Esophagus muscularis mucosa (tissue), 4 donors: ENCODE results near the gene WDR44. TPM values are rescaled to one million over a fixed set of nuclear protein-coding genes. Genes with fewer than 3 reads are reported as not detected.
"Not testable (repeated sequence)": the region's sequence is repeated elsewhere in the genome, so short reads cannot be mapped to it uniquely, and the experiment has no call there.

Experiments
- DNase-seq: peaks from one replicate; pipeline ENCODE4 v3.0.0-alpha.2; 2017; ENCODE audit errors: extremely low spot score
- H3K27ac ChIP-seq, 4 donors: fragments of 200-600 bp; sonication (generic); replicated peaks in 1 of 4; 1 replicate in 3 of 4; 2 replicates in 1 of 4; pipeline ENCODE4 v1.5.1; 2016 to 2019; ENCODE audit warnings: mild to moderate bottlenecking in 1 of 4
- H3K27me3 ChIP-seq, 4 donors: fragments of 200-600 bp; sonication (generic); one replicate each; pipeline versions ENCODE4 v1.5.1 to v1.6.0; 2016 to 2019
- H3K36me3 ChIP-seq, 4 donors: fragments of 200-600 bp; sonication (generic); one replicate each; pipeline ENCODE4 v1.5.1; 2016 to 2019
- H3K4me1 ChIP-seq, 4 donors: fragments of 200-600 bp; sonication (generic); one replicate each; pipeline ENCODE4 v1.5.1; 2016 to 2019
- H3K4me3 ChIP-seq, 4 donors: fragments of 200-600 bp; sonication (generic); 1 replicate in 2 of 4; 2 replicates in 2 of 4; pipeline ENCODE4 v1.5.1; 2016 to 2019; ENCODE audit warnings: mild to moderate bottlenecking in 4 of 4, moderate library complexity in 1 of 4
- H3K9me3 ChIP-seq, 4 donors: fragments of 200-600 bp; sonication (generic); 1 replicate in 3 of 4; 2 replicates in 1 of 4; pipeline ENCODE4 v1.5.1; 2016 to 2019
- CTCF ChIP-seq, 3 experiments: fragments of 200-600 bp in 2 of 3; fragments of 450-650 bp in 1 of 3; sonication (generic) in 2 of 3; IDR thresholded peaks; one replicate each; pipeline ENCODE4 v1.5.1; 2017 to 2019; ENCODE audit warnings: antibody characterized with exemption in 3 of 3, mild to moderate bottlenecking in 2 of 3, moderate library complexity in 1 of 3
- EP300 ChIP-seq: sonication (generic); formaldehyde crosslinking; IDR thresholded peaks from one replicate; pipeline ENCODE4 v1.6.1; 2017; ENCODE audit warnings: antibody characterized with exemption
- POLR2A ChIP-seq: fragments of 450-650 bp; IDR thresholded peaks from one replicate; pipeline ENCODE4 v1.6.1; 2017; ENCODE audit warnings: antibody characterized with exemption, moderate library complexity, mild to moderate bottlenecking, low read depth
- POLR2AphosphoS5 ChIP-seq, 2 donors: sonication (generic); formaldehyde crosslinking; IDR thresholded peaks; one replicate each; pipeline ENCODE4 v1.6.1; 2017; ENCODE audit warnings: antibody characterized with exemption in 2 of 2
- WGBS: methylation state at CpG from one replicate; pipeline ENCODE4 v1.1.5; 2018; 5-methylcytosine and 5-hydroxymethylcytosine counted together
- intact Hi-C: fragments of 100-400 bp; cut with DNase I; formaldehyde crosslinking; loops from one replicate; pipeline ENCODE4 v1.15.1; 2023
- total RNA-seq, 4 donors: library from RNA; depleted of rRNA; stranded (reverse); fragments of >200 nt; gene quantifications; one replicate each; pipeline versions ENCODE4 v1.1.0 to v1.2.1, GENCODE V29; 2016

WDR44 gene
- 10 to 100 TPM; 24.4 to 31.9 (median 27.6) TPM for total RNA-seq

GRCh38 chrX:118345464-118346257 is at the start of gene WDR44:
Gene WDR44, plus strand, starts transcription at chrX:118346106. Its CDS starts 398 bp downstream, at chrX:118346504.
- peaks cover 0 to 4% (median 0%) of the 10 kb centered on the region in 4 donors for H3K9me3 ChIP-seq
- H3K4me1 ChIP-seq: peaks cover 6 to 39% (median 29%) of the 10 kb centered on the region in 4 donors
- intact Hi-C loops: no loop called here
- 49% methylated on average over 45 of the region's 60 CpGs for WGBS
- H3K27ac ChIP-seq: peak within 1 kb of the TSS; percentile 91 to 93 (median 92)
- H3K4me3 ChIP-seq: peak within 1 kb of the TSS; percentile 68 to 82 (median 72)
- DNase-seq: peak; percentile 95
- H3K27me3 ChIP-seq: peaks cover 0 to 4% (median 0%) of the 10 kb centered on the region in 4 donors
- H3K36me3 ChIP-seq: no peaks in the 10 kb centered on the region
- TF ChIP-seq POLR2A (peak; percentile 14), EP300 (no peak), CTCF (IDR thresholded peaks at IDR 0.05) (no peak), POLR2AphosphoS5 (IDR thresholded peaks at IDR 0.05) (peak; percentile 83 to 95)

GRCh38 chrX:118305827-118306226 is 40.1 kb upstream of the WDR44 start:
- H3K27me3 ChIP-seq, H3K4me3 ChIP-seq, intact Hi-C loops, DNase-seq, H3K36me3 ChIP-seq, H3K27ac ChIP-seq, H3K4me1 ChIP-seq: not testable (repeated sequence)
- 73% methylated on average over 2 of the region's 2 CpGs for whole genome bisulfite sequencing
- peaks cover 0 to 20% (median 5%) of the 10 kb centered on the region in 4 donors for H3K9me3 ChIP-seq

GRCh38 chrX:118315529-118315928 is 30.4 kb upstream of the WDR44 start:
- Histone ChIP-seq H3K27ac (no peak overlapping the region), H3K27me3 (no peaks in the 10 kb centered on the region), H3K36me3 (no peaks in the 10 kb centered on the region), H3K9me3 (no peaks in the 10 kb centered on the region), H3K4me3 (no peak overlapping the region), H3K4me1 (no peaks in the 10 kb centered on the region)
- no peak for DNase-seq
- intact Hi-C loops: no loop called here
- no peak for TF ChIP-seq POLR2A
- TF ChIP-seq POLR2AphosphoS5 (IDR thresholded peaks at IDR 0.05): no peak
- no peak for TF ChIP-seq EP300
- TF ChIP-seq CTCF (IDR thresholded peaks at IDR 0.05): no peak
- 65% methylated on average over 2 of the region's 2 CpGs for WGBS

GRCh38 chrX:118324588-118324987 is 21.3 kb upstream of the WDR44 start:
- Histone ChIP-seq H3K4me3 (no peak overlapping the region), H3K27me3 (no peaks in the 10 kb centered on the region), H3K4me1 (no peaks in the 10 kb centered on the region), H3K27ac (no peak overlapping the region), H3K9me3 (no peaks in the 10 kb centered on the region), H3K36me3 (no peaks in the 10 kb centered on the region)
- 81% methylated on average over 4 of the region's 4 CpGs for WGBS
- intact Hi-C loops: no loop called here
- DNase-seq: no peak
- TF ChIP-seq CTCF (IDR thresholded peaks at IDR 0.05) (no peak), POLR2A (no peak), EP300 (no peak), POLR2AphosphoS5 (IDR thresholded peaks at IDR 0.05) (no peak)

- Histone ChIP-seq H3K4me1 (no peaks in the 10 kb centered on the region), H3K27ac (no peak overlapping the region), H3K9me3 (no peaks in the 10 kb centered on the region), H3K36me3 (no peaks in the 10 kb centered on the region), H3K4me3 (no peak overlapping the region), H3K27me3 (no peaks in the 10 kb centered on the region)
- 55% methylated on average over 2 of the region's 2 CpGs for WGBS
- TF ChIP-seq POLR2A (no peak), CTCF (IDR thresholded peaks at IDR 0.05) (peak in 1 of 3 experiments; percentile 18)
- intact Hi-C loops: no loop called here
- DNase-seq: no peak
Measured at GRCh38 chrX:118325453-118325852, 20.5 kb upstream of the WDR44 start.
